Measurements from ENCODE around the gene RNF5.

- no peak for TF ChIP-seq POLR2A (IDR thresholded peaks at IDR 0.05)
- no peak for TF ChIP-seq CTCF (IDR thresholded peaks at IDR 0.05)
These were observed 1.7 kb downstream of the RNF5 start for GRCh38 chr6:32179766-32180405.
